ENCODE data around the gene UBQLN1. TPM values are rescaled to one million over a fixed set of nuclear protein-coding genes. Genes with fewer than 3 reads are reported as not detected.

The UBQLN1 gene
- total and polyA plus RNA-seq, 7 experiments from 2014 or later = 71.8 to 139 (median 111) TPM

GRCh38 chr9:83699615-83700014, 8.1 kb downstream of the UBQLN1 start:
- Mint-ChIP-seq H3K9me3 (no peaks in the 10 kb centered on the region), H3K27ac (peak overlapping the region in 3 of 9 donors; percentile 9 to 59 (median 20)), H3K4me3 (peak overlapping the region in 8 of 10 donors; percentile 6 to 63 (median 48)), H3K36me3 (peaks cover 0 to 7% (median 3%) of the 10 kb centered on the region in 5 donors), H3K27me3 (no peaks in the 10 kb centered on the region), H3K4me1 (peaks cover 43 to 91% (median 75%) of the 10 kb centered on the region in 7 donors)
- Histone ChIP-seq H3K4me3 (ENCODE audit: low read length) (no peak overlapping the region), H3K27me3 (ENCODE audit: control insufficient read depth in 2 of 2, insufficient read depth in 2 of 2, low read length in 2 of 2) (no peaks in the 10 kb centered on the region), H3K27ac (ENCODE audit: low read depth, low read length) (no peak overlapping the region), H3K4me1 (ENCODE audit: control insufficient read depth in 2 of 2, insufficient read depth in 2 of 2, low read length in 2 of 2) (peaks cover 21 to 27% of the 10 kb centered on the region in 2 donors), H3K36me3 (ENCODE audit: control insufficient read depth in 2 of 3, insufficient read depth in 3 of 3, low read length in 3 of 3) (no peaks in the 10 kb centered on the region), H3K9me3 (ENCODE audit: control insufficient read depth in 2 of 3, low read length in 3 of 3) (no peaks in the 10 kb centered on the region)
- ChIA-PET CTCF (no interaction called here), POLR2A (interaction anchor here (1.0 to 1.8 kb wide), 2 partner anchors 8 to 10 kb away, joined by 4 to 10 read pairs; partner anchors contain the start of gene UBQLN1)
- DNase-seq = no peak
- no peak for ATAC-seq
- intact Hi-C loops (cut with micrococcal nuclease) = loop anchor here in 1 of 2 donors (1.0 kb wide), 1 partner anchor 8 kb away; no protein-coding TSS in a partner anchor

- Mint-ChIP-seq H3K27me3 (no peaks in the 10 kb centered on the region), H3K9me3 (no peaks in the 10 kb centered on the region), H3K4me1 (peaks cover 42 to 91% (median 75%) of the 10 kb centered on the region in 7 donors), H3K27ac (peak overlapping the region in 1 of 9 donors; percentile 21), H3K4me3 (peak overlapping the region in 8 of 10 donors; percentile 12 to 69 (median 28)), H3K36me3 (peaks cover 0 to 7% (median 3%) of the 10 kb centered on the region in 5 donors)
- Histone ChIP-seq H3K36me3 (ENCODE audit: control insufficient read depth in 2 of 3, insufficient read depth in 3 of 3, low read length in 3 of 3) (no peaks in the 10 kb centered on the region), H3K4me1 (ENCODE audit: control insufficient read depth in 2 of 2, insufficient read depth in 2 of 2, low read length in 2 of 2) (peaks cover 21 to 31% of the 10 kb centered on the region in 2 donors), H3K27ac (ENCODE audit: low read depth, low read length) (no peak overlapping the region), H3K4me3 (ENCODE audit: low read length) (no peak overlapping the region), H3K9me3 (ENCODE audit: control insufficient read depth in 2 of 3, low read length in 3 of 3) (no peaks in the 10 kb centered on the region), H3K27me3 (ENCODE audit: control insufficient read depth in 2 of 2, insufficient read depth in 2 of 2, low read length in 2 of 2) (no peaks in the 10 kb centered on the region)
- DNase-seq = no peak
- CTCF ChIA-PET = no interaction called here
- POLR2A ChIA-PET = interaction anchor here (1.0 to 1.8 kb wide), 2 partner anchors 9 to 11 kb away, joined by 4 to 10 read pairs; partner anchors contain the start of gene UBQLN1
- intact Hi-C loops (cut with micrococcal nuclease) = no loop called here
- ATAC-seq = no peak
Observed at GRCh38 chr9:83698976-83699585, 8.7 kb downstream of the UBQLN1 start.

DNA sequence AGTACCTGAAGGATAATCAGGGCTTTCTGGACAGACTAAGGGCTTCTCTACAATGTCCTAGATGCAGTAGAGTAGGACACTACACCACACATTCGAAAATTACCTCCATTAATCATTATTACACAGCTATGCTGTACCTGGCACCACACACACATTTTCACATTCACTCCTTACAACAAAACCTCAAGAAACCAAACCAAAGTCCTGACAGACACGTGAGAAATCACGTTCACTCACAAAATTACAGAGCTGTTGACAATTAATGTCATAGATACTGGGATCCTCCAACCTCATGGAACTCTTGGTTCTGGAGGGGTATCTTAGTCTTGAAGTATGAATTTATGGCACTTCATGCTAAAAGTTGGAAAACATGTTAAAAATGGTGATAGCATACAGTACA, 16.3 kb downstream of the UBQLN1 start:
- ChIA-PET CTCF (interaction anchor here (0.8 kb wide), 1 partner anchor 70 kb away, joined by 3 read pairs; no protein-coding TSS in a partner anchor), POLR2A (interaction anchor here (2.7 kb wide), 1 partner anchor 16 kb away, joined by 16 read pairs; the partner anchor contains the start of gene UBQLN1)
- H3K27ac Mint-ChIP-seq = peak overlapping the region in 7 of 9 donors; percentile 0 to 68 (median 16)
- intact Hi-C loops (cut with micrococcal nuclease) = loop anchor here in 1 of 2 donors (1.0 kb wide), 1 partner anchor 9 kb away; no protein-coding TSS in a partner anchor
- Histone ChIP-seq H3K27me3 (ENCODE audit: control insufficient read depth in 2 of 2, insufficient read depth in 2 of 2, low read length in 2 of 2) (no peaks in the 10 kb centered on the region), H3K9me3 (ENCODE audit: control insufficient read depth in 2 of 3, low read length in 3 of 3) (no peaks in the 10 kb centered on the region), H3K4me3 (ENCODE audit: low read length) (no peak overlapping the region), H3K36me3 (ENCODE audit: control insufficient read depth in 2 of 3, insufficient read depth in 3 of 3, low read length in 3 of 3) (no peaks in the 10 kb centered on the region), H3K4me1 (ENCODE audit: control insufficient read depth in 2 of 2, insufficient read depth in 2 of 2, low read length in 2 of 2) (peaks cover 14 to 23% of the 10 kb centered on the region in 2 donors), H3K27ac (ENCODE audit: low read depth, low read length) (no peak overlapping the region)
- H3K4me1 Mint-ChIP-seq = peaks cover 54 to 93% (median 88%) of the 10 kb centered on the region in 7 donors
- H3K9me3 Mint-ChIP-seq = no peaks in the 10 kb centered on the region
- DNase-seq (no peak), ATAC-seq (no peak)
- no peaks in the 10 kb centered on the region for H3K27me3 Mint-ChIP-seq
- H3K36me3 Mint-ChIP-seq = peaks cover 0 to 10% (median 2%) of the 10 kb centered on the region in 5 donors
- H3K4me3 Mint-ChIP-seq = peak overlapping the region in 7 of 10 donors; percentile 8 to 67 (median 56)

GRCh38 chr9:83688921-83689320, 18.8 kb downstream of the UBQLN1 start:
- Histone ChIP-seq H3K27me3 (ENCODE audit: control insufficient read depth in 2 of 2, insufficient read depth in 2 of 2, low read length in 2 of 2) (no peaks in the 10 kb centered on the region), H3K4me1 (ENCODE audit: control insufficient read depth in 2 of 2, insufficient read depth in 2 of 2, low read length in 2 of 2) (peaks cover 14 to 17% of the 10 kb centered on the region in 2 donors), H3K36me3 (ENCODE audit: control insufficient read depth in 2 of 3, insufficient read depth in 3 of 3, low read length in 3 of 3) (no peaks in the 10 kb centered on the region), H3K27ac (ENCODE audit: low read depth, low read length) (no peak overlapping the region), H3K9me3 (ENCODE audit: control insufficient read depth in 2 of 3, low read length in 3 of 3) (no peaks in the 10 kb centered on the region), H3K4me3 (ENCODE audit: low read length) (no peak overlapping the region)
- POLR2A ChIA-PET = interaction anchor here (0.6 kb wide), 1 partner anchor 87 kb away, joined by 3 read pairs; no protein-coding TSS in a partner anchor
- Mint-ChIP-seq H3K27ac (peak overlapping the region in 5 of 9 donors; percentile 25 to 76 (median 61)), H3K36me3 (peaks cover 0 to 10% (median 5%) of the 10 kb centered on the region in 5 donors), H3K9me3 (no peaks in the 10 kb centered on the region), H3K27me3 (no peaks in the 10 kb centered on the region), H3K4me1 (peaks cover 50 to 86% (median 79%) of the 10 kb centered on the region in 7 donors), H3K4me3 (peak overlapping the region in 6 of 10 donors; percentile 20 to 64 (median 60))
- no peak for ATAC-seq
- intact Hi-C loops (cut with micrococcal nuclease) = loop anchor here in 1 of 2 donors (1.0 kb wide), 1 partner anchor 19 kb away; no protein-coding TSS in a partner anchor
- no peak for DNase-seq
- CTCF ChIA-PET = no interaction called here

DNA sequence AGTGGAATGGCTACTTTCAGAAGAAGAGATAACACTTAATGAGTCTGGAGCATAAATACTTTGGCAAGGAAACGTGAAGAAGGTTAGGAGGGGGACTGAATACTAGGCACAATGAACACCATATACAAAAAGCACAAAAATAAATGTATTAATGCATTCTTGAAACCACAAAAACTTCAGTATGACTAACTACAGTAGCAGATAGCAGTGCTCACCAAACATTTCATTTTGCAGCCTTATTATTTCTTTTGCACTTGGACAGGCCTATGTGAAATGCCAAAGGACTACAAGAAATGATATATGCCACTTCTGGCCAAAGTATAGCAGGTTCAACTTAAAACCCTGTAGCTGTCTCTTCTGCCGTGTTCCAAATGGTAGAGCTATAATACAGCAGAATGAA, 26.3 kb downstream of the UBQLN1 start:
- no peak for DNase-seq
- H3K4me1 ChIP-seq (ENCODE audit: control insufficient read depth in 2 of 2, insufficient read depth in 2 of 2, low read length in 2 of 2) = no peaks in the 10 kb centered on the region
- peak overlapping the region in 2 of 9 donors; percentile 3 to 60 for H3K27ac Mint-ChIP-seq
- H3K36me3 Mint-ChIP-seq = peaks cover 4 to 40% (median 24%) of the 10 kb centered on the region in 5 donors
- H3K4me3 ChIP-seq (ENCODE audit: low read length) = no peak overlapping the region
- H3K4me1 Mint-ChIP-seq = peaks cover 13 to 37% (median 26%) of the 10 kb centered on the region in 7 donors
- no peaks in the 10 kb centered on the region for H3K27me3 Mint-ChIP-seq
- ATAC-seq = no peak
- intact Hi-C loops (cut with micrococcal nuclease) = no loop called here
- no peaks in the 10 kb centered on the region for H3K27me3 ChIP-seq (ENCODE audit: control insufficient read depth in 2 of 2, insufficient read depth in 2 of 2, low read length in 2 of 2)
- CTCF ChIA-PET = no interaction called here
- H3K9me3 ChIP-seq (ENCODE audit: control insufficient read depth in 2 of 3, low read length in 3 of 3) = no peaks in the 10 kb centered on the region
- H3K4me3 Mint-ChIP-seq = no peak overlapping the region
- H3K9me3 Mint-ChIP-seq = no peaks in the 10 kb centered on the region
- POLR2A ChIA-PET = no interaction called here
- H3K27ac ChIP-seq (ENCODE audit: low read depth, low read length) = no peak overlapping the region
- H3K36me3 ChIP-seq (ENCODE audit: control insufficient read depth in 2 of 3, insufficient read depth in 3 of 3, low read length in 3 of 3) = peaks cover 5 to 58% (median 18%) of the 10 kb centered on the region in 3 experiments

DNA sequence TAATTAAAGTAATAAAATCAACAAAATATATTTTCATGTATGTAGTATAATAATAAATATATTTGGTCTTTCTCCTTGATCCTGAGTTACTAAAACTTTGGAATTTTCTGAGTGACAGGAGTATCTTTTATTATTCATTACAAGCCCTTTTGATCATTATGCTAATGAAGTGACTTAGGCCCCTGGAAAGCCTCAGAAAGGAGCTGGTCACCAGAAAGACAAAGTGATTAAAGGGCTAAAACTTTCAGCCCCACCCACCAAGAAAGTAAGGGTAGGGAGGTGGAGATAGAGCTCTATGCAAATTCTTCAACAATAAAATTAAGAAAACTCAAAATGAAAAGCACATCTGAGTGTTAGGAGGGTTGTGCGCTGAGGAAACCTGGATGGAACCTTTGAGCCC, 27.5 kb downstream of the UBQLN1 start:
- POLR2A ChIA-PET = interaction anchor here (1.3 kb wide), 1 partner anchor 28 kb away, joined by 4 read pairs; the partner anchor contains the start of gene UBQLN1
- Mint-ChIP-seq H3K4me1 (peaks cover 9 to 33% (median 27%) of the 10 kb centered on the region in 7 donors), H3K27me3 (no peaks in the 10 kb centered on the region), H3K36me3 (peaks cover 4 to 41% (median 25%) of the 10 kb centered on the region in 5 donors), H3K4me3 (no peak overlapping the region), H3K27ac (peak overlapping the region in 1 of 9 donors; percentile 55), H3K9me3 (no peaks in the 10 kb centered on the region)
- ATAC-seq (no peak), DNase-seq (no peak)
- intact Hi-C loops (cut with micrococcal nuclease) = no loop called here
- CTCF ChIA-PET = no interaction called here
- H3K9me3 ChIP-seq (ENCODE audit: control insufficient read depth in 2 of 3, low read length in 3 of 3) = no peaks in the 10 kb centered on the region
- H3K27me3 ChIP-seq (ENCODE audit: control insufficient read depth in 2 of 2, insufficient read depth in 2 of 2, low read length in 2 of 2) = no peaks in the 10 kb centered on the region
- peaks cover 5 to 62% (median 18%) of the 10 kb centered on the region in 3 experiments for H3K36me3 ChIP-seq (ENCODE audit: control insufficient read depth in 2 of 3, insufficient read depth in 3 of 3, low read length in 3 of 3)
- no peak overlapping the region for H3K4me3 ChIP-seq (ENCODE audit: low read length)
- no peak overlapping the region for H3K27ac ChIP-seq (ENCODE audit: low read depth, low read length)
- no peaks in the 10 kb centered on the region for H3K4me1 ChIP-seq (ENCODE audit: control insufficient read depth in 2 of 2, insufficient read depth in 2 of 2, low read length in 2 of 2)

All from naive thymus-derived CD4-positive, alpha-beta T cell (primary cell).